ENCODE data around the gene HOXD11.

- no peak for TF ChIP-seq CTCF (conservative IDR thresholded peaks at IDR 0.05 in 1 of 2, IDR thresholded peaks at IDR 0.05 in 1 of 2; ENCODE audit: extremely low read depth in 1 of 2, insufficient read depth in 1 of 2, low read depth in 1 of 2, low read length in 2 of 2)
- TF ChIP-seq EZH2 (IDR thresholded peaks at IDR 0.05; ENCODE audit: borderline replicate concordance, low read length) = peak; percentile 66
Measured at GRCh38 chr2:176072951-176073904, 33.9 kb upstream of the HOXD11 start.

Data from mammary epithelial cell (primary cell).